Occipital lobe (tissue), 2 donors: ENCODE results near the gene C16orf95. TPM values are rescaled to one million over a fixed set of nuclear protein-coding genes. Genes with fewer than 3 reads are reported as not detected.
"Not testable (repeated sequence)": the region's sequence is repeated elsewhere in the genome, so short reads cannot be mapped to it uniquely, and the experiment has no call there.

Experiments
- DNase-seq: peaks from one replicate; lab custom pipeline; 2025; lab: John Stamatoyannopoulos, UW
- total RNA-seq: library from RNA; depleted of rRNA; stranded (reverse); fragments of >200 nt; gene quantifications from one replicate; pipeline ENCODE4 v1.2.3, GENCODE V29; 2014

Gene C16orf95
- total RNA-seq, 1 donor from 2014 or later = 3.1 TPM

- DNase-seq = no peak
Measured at GRCh38 chr16:87346517-87347060, 29.4 kb upstream of the C16orf95 start.

DNA sequence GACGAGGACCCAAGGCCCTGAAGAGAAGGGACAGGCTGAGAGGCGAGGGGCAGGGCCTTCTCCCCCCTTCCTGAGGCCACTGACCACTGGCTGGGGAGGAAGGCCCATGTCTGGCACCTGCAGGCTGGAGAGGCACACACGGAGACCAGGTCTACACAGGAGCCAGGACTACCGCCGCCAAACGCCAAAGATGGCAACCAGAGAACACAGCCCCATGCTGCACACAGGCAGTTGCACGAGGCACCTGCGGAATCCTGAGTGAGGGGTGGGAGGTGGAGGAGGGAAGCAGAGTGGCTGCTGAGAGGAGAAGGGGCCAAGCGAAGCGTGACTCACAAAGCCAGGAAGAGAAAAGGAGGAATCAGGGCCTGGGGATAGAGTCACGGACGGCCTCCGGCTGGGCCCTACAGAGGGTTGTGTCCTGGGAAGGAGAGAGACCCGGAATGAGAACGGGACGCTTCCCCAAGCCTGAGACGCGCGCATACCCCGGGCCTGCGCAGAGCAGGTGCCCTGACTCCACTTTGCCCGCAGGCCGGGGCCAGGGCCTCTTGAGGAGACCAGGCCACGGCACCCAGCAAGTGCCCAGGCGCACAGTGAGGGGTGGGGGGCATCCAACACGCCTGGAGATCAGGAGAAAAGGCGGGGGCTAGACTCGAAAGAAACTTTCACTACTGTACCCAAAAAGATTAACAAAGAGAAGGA is 28.7 kb upstream of the C16orf95 start:
- no peak for DNase-seq

GRCh38 chr16:87344931-87345631 is 27.9 kb upstream of the C16orf95 start:
- no peak for DNase-seq

DNA sequence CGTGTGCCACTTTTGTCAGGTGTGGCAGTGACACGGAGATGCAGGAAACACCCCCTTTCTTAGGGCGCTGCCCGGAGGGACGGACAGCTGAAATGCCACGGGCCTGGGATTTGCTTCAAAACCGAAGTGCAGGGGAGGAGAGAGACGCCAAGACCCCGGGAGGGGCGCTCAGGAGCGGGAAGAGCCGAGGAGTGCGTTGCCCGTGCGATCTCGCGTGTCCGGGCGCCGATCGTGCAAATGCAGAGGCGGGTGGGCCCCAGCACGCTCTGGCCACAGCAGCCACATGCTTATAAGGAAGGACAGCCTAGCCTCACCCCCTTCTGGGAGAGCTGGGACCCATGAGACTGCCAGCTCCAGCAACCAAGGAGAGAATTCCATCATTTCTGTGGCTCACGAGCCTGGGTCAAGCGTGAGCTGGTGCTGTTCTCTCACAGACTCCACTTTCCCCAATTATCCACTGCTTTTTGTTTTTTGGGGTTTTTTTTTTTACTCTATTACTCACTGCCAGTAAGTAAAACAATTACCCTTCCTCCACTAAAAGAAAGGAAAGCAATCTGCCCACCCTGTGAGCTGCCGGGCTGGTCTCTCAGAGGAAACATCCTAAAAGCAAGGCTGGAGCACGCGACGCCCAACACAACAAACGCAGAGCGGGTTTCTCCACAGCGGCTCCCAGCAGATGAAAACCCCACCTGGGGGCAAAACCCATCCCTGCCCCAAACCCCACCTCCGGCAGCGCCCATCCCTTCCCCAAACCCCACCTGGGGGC is 27.2 kb upstream of the C16orf95 start:
- DNase-seq = no peak

GRCh38 chr16:87343753-87344050 is 26.5 kb upstream of the C16orf95 start:
- no peak for DNase-seq

DNA sequence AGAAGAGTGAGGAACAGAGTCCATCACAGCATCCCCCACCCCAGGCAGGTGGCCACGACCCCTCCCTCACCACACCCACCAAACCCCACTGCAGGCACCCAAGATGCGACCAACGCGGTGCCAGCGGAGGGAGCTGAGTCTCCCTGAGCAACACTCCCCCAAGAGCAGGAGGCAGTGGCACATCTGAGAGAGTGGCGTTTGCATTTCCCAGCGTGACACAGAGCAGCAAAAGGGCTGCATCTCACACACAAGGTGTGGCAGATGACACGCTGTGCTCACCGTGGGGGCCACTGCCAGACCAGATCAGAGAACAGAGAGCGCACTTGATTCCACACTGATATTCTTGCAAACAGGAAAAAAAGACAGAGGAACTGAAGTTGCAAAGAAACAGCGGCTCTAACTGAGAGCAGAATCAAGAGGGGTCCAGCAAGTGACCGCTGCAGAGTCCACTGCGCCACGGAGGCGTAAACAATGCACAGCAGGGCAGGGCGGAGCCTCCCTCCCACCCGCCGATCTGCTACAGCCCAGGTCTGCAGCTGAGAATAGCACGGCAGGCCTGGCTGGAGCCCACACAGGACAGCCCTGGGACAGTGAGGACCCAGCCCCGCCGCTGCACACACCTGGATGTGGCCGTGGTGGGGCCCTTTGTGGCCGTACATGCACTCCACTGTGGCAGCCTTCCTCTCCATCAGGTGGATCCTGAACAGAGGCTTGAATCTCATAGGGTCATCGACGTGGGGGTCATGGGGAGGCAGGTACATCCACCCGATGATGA is 26.0 kb upstream of the C16orf95 start:
- DNase-seq = no peak

- DNase-seq = no peak
Measured at GRCh38 chr16:87342504-87342903, 25.3 kb upstream of the C16orf95 start.

GRCh38 chr16:87340198-87340597 is 23.0 kb upstream of the C16orf95 start:
- DNase-seq = no peak

- not testable (repeated sequence) for DNase-seq
Measured at GRCh38 chr16:87339724-87340105, 22.5 kb upstream of the C16orf95 start.

GRCh38 chr16:87339086-87339723 is 22.0 kb upstream of the C16orf95 start:
- no peak for DNase-seq

GRCh38 chr16:87338155-87338765 is 21.1 kb upstream of the C16orf95 start:
- DNase-seq = no peak

GRCh38 chr16:87337262-87337771 is 20.1 kb upstream of the C16orf95 start:
- DNase-seq = no peak

- no peak for DNase-seq
Measured at GRCh38 chr16:87336434-87337240, 19.4 kb upstream of the C16orf95 start.

DNA sequence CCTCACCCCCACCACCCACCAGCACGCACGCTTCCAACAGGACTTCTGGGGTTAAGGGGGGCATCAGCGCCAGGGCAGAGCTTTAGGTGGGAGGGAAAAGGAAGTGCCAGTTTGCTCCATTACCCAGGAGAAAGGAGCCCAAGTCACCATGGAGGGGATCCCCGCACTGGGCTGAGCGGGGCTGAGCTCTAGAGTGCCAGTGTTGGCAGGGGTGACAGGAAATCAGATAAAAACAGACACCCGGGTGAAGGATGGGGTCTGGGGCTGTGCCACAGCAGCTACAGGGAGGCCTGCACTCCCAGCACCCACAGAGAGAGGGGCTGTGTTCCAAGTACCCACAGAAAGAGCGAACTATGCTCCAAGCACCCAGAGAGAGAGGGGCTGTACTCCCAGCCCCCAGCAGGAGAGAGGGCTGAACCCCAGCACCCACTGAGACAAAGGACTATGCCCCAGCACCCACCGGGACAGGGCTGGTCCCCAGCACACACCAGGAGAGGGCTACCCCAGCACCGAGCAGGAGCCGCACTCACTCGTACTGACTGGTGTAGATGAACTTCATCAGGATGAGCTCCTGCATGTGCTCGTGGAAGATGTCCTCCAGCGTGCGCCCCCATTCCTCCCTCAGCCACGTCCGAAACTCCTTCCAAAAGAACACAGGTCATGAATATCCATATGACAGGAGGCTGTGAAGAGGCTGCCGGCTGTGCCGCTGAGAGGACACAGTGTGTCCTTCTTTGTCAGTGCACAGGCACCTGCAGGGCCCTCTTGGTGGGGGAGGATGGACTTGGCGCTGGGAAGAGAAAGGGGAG is 18.6 kb upstream of the C16orf95 start:
- no peak for DNase-seq

- no peak for DNase-seq
Measured at GRCh38 chr16:87334651-87335624, 17.7 kb upstream of the C16orf95 start.

DNA sequence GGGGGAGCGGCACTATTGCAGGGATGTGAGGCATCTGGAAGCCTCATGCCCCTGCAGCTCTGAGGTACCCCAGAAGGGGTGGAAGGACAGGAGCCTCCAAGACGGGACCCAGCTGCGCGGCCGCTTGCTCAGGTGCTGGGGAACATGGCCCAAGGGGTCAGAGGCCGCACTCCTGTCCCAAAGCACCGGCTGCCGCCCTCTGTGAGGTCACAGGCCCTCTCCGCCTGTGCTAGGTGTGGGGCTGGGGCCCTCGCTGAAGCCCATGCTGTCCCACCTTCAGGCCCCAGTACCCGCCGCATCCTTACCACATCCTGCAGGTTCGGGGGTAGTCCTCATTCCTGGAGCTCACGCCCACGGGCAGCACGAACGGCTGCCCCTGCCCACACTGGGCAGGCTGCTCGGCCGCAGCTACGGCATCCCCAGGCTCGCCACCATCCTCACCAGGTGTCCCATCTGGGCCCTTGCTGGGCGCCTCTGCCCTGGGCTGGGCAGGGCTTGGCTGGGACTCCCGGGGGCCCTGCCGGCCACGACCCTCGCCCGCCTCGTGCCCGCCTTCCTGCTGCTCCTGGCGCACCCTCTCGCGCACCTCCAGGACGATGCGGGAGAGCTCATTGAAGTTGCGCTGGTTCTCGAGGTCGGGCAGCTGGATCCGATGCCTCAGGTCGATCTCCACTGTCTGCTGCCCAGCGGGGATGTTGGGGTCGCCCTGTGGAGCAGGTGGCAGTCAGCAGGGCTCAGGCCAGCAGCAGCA is 16.6 kb upstream of the C16orf95 start:
- no peak for DNase-seq

DNA sequence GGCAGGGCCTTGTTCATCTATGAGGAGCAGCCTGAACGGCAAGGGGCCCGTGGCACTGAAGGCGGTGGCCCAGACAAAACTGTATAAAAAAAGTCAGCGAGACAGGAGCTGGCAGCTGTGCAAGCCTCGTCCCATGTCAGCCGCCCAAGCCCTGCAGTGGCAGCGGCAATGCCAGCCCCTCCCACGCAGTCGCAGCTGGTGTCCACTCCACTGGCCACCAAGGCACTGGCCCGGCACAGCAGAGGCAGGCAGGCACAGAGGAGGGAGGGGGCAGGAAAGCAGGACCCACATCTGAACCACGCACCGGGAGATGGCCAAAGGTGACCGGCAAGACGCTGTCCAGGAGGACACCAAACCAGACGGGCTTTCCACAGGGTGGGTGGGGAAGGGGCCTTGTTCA is 15.9 kb upstream of the C16orf95 start:
- peak; percentile 24 for DNase-seq
